Neural progenitor cell (in vitro differentiated cells): Measurements from ENCODE around the gene ZFPM1. TPM values are rescaled to one million over a fixed set of nuclear protein-coding genes. Genes with fewer than 3 reads are reported as not detected.
"Not testable (repeated sequence)": the region's sequence is repeated elsewhere in the genome, so short reads cannot be mapped to it uniquely, and the experiment has no call there.

Experiments used
- DNase-seq: peaks from one replicate; pipeline ENCODE4 v3.0.0-alpha.2; 2016; ENCODE audit warnings: low spot score
- H2AFZ ChIP-seq: fragments of 200-600 bp; sonication (generic); replicated peaks from 2 replicates; pipeline ENCODE4 v1.6.1; 2016; ENCODE audit warnings: antibody characterized with exemption
- H3F3A ChIP-seq: fragments of 200-600 bp; sonication (generic); 2 replicates; pipeline ENCODE4 v1.6.1; 2016; ENCODE audit warnings: antibody characterized with exemption, low read depth
- H3K27ac ChIP-seq: fragments of 200-600 bp; sonication (generic); 2 replicates; pipeline ENCODE4 v1.5.1; 2016; ENCODE audit warnings: mild to moderate bottlenecking
- H3K27me3 ChIP-seq: fragments of 200-600 bp; sonication (generic); 2 replicates; pipeline ENCODE4 v1.6.1; 2016; ENCODE audit warnings: mild to moderate bottlenecking, moderate library complexity
- H3K36me3 ChIP-seq: fragments of 200-600 bp; sonication (generic); 2 replicates; pipeline ENCODE4 v1.5.1; 2016
- H3K4me1 ChIP-seq: fragments of 200-600 bp; sonication (generic); 2 replicates; pipeline ENCODE4 v1.6.1; 2016; ENCODE audit warnings: mixed run types
- H3K4me2 ChIP-seq: fragments of 200-600 bp; sonication (generic); 2 replicates; pipeline ENCODE4 v1.6.1; 2016
- H3K4me3 ChIP-seq: fragments of 200-600 bp; sonication (generic); 2 replicates; pipeline ENCODE4 v1.5.1; 2016
- H3K79me2 ChIP-seq: fragments of 200-600 bp; sonication (generic); 2 replicates; pipeline ENCODE4 v1.6.1; 2016; ENCODE audit warnings: low read depth
- H3K9ac ChIP-seq: fragments of 200-600 bp; sonication (generic); 2 replicates; pipeline ENCODE4 v1.6.1; 2016
- H3K9me3 ChIP-seq: fragments of 200-600 bp; sonication (generic); 2 replicates; pipeline ENCODE4 v1.5.1; 2016; ENCODE audit warnings: low read depth
- H4K20me1 ChIP-seq: fragments of 200-600 bp; sonication (generic); 2 replicates; pipeline ENCODE4 v1.6.1; 2016; ENCODE audit warnings: low read depth
- H3K27ac Mint-ChIP-seq: 3 replicates; pipeline ENCODE4 v1.8.0; 2021; ENCODE audit warnings: mixed read lengths
- H3K27me3 Mint-ChIP-seq: 2 replicates; pipeline ENCODE4 v1.8.0; 2022; ENCODE audit warnings: low read depth, mild to moderate bottlenecking, inconsistent platforms, moderate library complexity, mixed read lengths; ENCODE audit not compliant: insufficient read depth
- H3K36me3 Mint-ChIP-seq: 3 replicates; pipeline ENCODE4 v1.8.0; 2021; ENCODE audit warnings: mixed read lengths
- H3K4me1 Mint-ChIP-seq: 3 replicates; pipeline ENCODE4 v1.8.0; 2021; ENCODE audit warnings: mixed read lengths
- H3K4me3 Mint-ChIP-seq: 3 replicates; pipeline ENCODE4 v1.8.0; 2021; ENCODE audit warnings: mild to moderate bottlenecking, moderate library complexity, mixed read lengths
- H3K9me3 Mint-ChIP-seq: 3 replicates; pipeline ENCODE4 v1.8.0; 2020; ENCODE audit warnings: mixed read lengths
- CTCF ChIP-seq: fragments of 200-600 bp; sonication (generic); IDR thresholded peaks from 2 replicates; pipeline ENCODE4 v1.5.1; 2017; ENCODE audit warnings: antibody characterized with exemption, mild to moderate bottlenecking
- EZH2 ChIP-seq: fragments of 200-600 bp; sonication (generic); IDR thresholded peaks from 2 replicates; pipeline ENCODE4 v1.6.1; 2017; ENCODE audit warnings: antibody characterized with exemption, mild to moderate bottlenecking, moderate library complexity
- EZH2phosphoT487 ChIP-seq: fragments of 200-600 bp; sonication (generic); IDR thresholded peaks from 2 replicates; pipeline ENCODE4 v1.6.1; 2017; ENCODE audit warnings: antibody characterized with exemption
- total RNA-seq: library from RNA; depleted of rRNA; stranded (reverse); fragments of >200 nt; gene quantifications from 2 replicates; pipeline ENCODE4 v1.2.3, GENCODE V29; 2015; ENCODE audit warnings: low replicate concordance

Gene ZFPM1
- total RNA-seq, 1 donor from 2014 or later = 0.36 TPM

GRCh38 chr16:88515925-88516594, 63.0 kb downstream of the ZFPM1 start:
- Mint-ChIP-seq H3K4me3 (peak overlapping the region; percentile 44), H3K9me3 (peaks cover 8% of the 10 kb centered on the region), H3K4me1 (peaks cover 25% of the 10 kb centered on the region), H3K27ac (peak overlapping the region; percentile 54), H3K27me3 (peaks cover 12% of the 10 kb centered on the region), H3K36me3 (peaks cover 10% of the 10 kb centered on the region)
- H3K9me3 ChIP-seq = no peaks in the 10 kb centered on the region
- H3K4me2 ChIP-seq = peak overlapping the region; percentile 35
- no peaks in the 10 kb centered on the region for H3K27me3 ChIP-seq
- DNase-seq = no peak
- no peak overlapping the region for H2AFZ ChIP-seq
- no peak overlapping the region for H3K4me3 ChIP-seq
- TF ChIP-seq EZH2 = no peak
- TF ChIP-seq EZH2phosphoT487 = no peak
- no peak for TF ChIP-seq CTCF
- no peaks in the 10 kb centered on the region for H4K20me1 ChIP-seq
- no peaks in the 10 kb centered on the region for H3K79me2 ChIP-seq
- H3K4me1 ChIP-seq = peaks cover 7% of the 10 kb centered on the region
- H3K9ac ChIP-seq = peak overlapping the region; percentile 32
- H3F3A ChIP-seq = no peaks in the 10 kb centered on the region
- no peak overlapping the region for H3K27ac ChIP-seq
- no peaks in the 10 kb centered on the region for H3K36me3 ChIP-seq

- Histone ChIP-seq H3K9ac (peak overlapping the region; percentile 32), H3K4me3 (no peak overlapping the region), H3K9me3 (no peaks in the 10 kb centered on the region), H4K20me1 (no peaks in the 10 kb centered on the region), H3K27me3 (no peaks in the 10 kb centered on the region), H3K4me2 (peak overlapping the region; percentile 35), H3K36me3 (no peaks in the 10 kb centered on the region), H3K79me2 (no peaks in the 10 kb centered on the region), H3K4me1 (peaks cover 7% of the 10 kb centered on the region), H3K27ac (no peak overlapping the region), H2AFZ (no peak overlapping the region), H3F3A (no peaks in the 10 kb centered on the region)
- peaks cover 10% of the 10 kb centered on the region for H3K36me3 Mint-ChIP-seq
- peak overlapping the region; percentile 44 for H3K4me3 Mint-ChIP-seq
- H3K9me3 Mint-ChIP-seq = peaks cover 8% of the 10 kb centered on the region
- DNase-seq = no peak
- TF ChIP-seq EZH2 (no peak), EZH2phosphoT487 (no peak), CTCF (no peak)
- H3K27me3 Mint-ChIP-seq = peaks cover 12% of the 10 kb centered on the region
- peaks cover 23% of the 10 kb centered on the region for H3K4me1 Mint-ChIP-seq
- peak overlapping the region; percentile 54 for H3K27ac Mint-ChIP-seq
Measured at GRCh38 chr16:88516601-88517061, 63.6 kb downstream of the ZFPM1 start.

- H3F3A ChIP-seq, H2AFZ ChIP-seq, H3K4me3 ChIP-seq, H3K9me3 Mint-ChIP-seq, H3K4me1 ChIP-seq, H3K9me3 ChIP-seq, DNase-seq, H4K20me1 ChIP-seq, H3K79me2 ChIP-seq, H3K27ac Mint-ChIP-seq, H3K4me2 ChIP-seq, H3K27me3 ChIP-seq, H3K36me3 ChIP-seq, H3K9ac ChIP-seq, H3K4me3 Mint-ChIP-seq, H3K27ac ChIP-seq: not testable (repeated sequence)
- Mint-ChIP-seq H3K4me1 (peaks cover 24% of the 10 kb centered on the region), H3K36me3 (peaks cover 10% of the 10 kb centered on the region), H3K27me3 (peaks cover 12% of the 10 kb centered on the region)
Measured at GRCh38 chr16:88517208-88517774, 64.2 kb downstream of the ZFPM1 start.

GRCh38 chr16:88518411-88519111, 65.5 kb downstream of the ZFPM1 start:
- not testable (repeated sequence) for H3K9me3 Mint-ChIP-seq, H3K36me3 ChIP-seq, H3K27ac ChIP-seq, H3K4me1 ChIP-seq, H3K27me3 ChIP-seq, H3F3A ChIP-seq, H3K9me3 ChIP-seq, H3K4me2 ChIP-seq, H3K4me3 ChIP-seq, H2AFZ ChIP-seq, H3K4me3 Mint-ChIP-seq, H3K9ac ChIP-seq, H4K20me1 ChIP-seq, H3K79me2 ChIP-seq, DNase-seq, H3K27ac Mint-ChIP-seq
- Mint-ChIP-seq H3K27me3 (peaks cover 12% of the 10 kb centered on the region), H3K36me3 (peaks cover 10% of the 10 kb centered on the region), H3K4me1 (peaks cover 24% of the 10 kb centered on the region)
